Sigmoid colon (tissue), 4 donors: ENCODE measurements around the gene SETD1B.

Source experiments
- EP300 ChIP-seq, 4 donors: sonication (generic); formaldehyde crosslinking; IDR thresholded peaks; one replicate each; pipeline ENCODE4 v1.6.1; 2017; ENCODE audit warnings: antibody characterized with exemption in 4 of 4
- POLR2A ChIP-seq, 2 donors: fragments of 450-650 bp; IDR thresholded peaks; one replicate each; pipeline ENCODE4 v1.6.1; 2016; ENCODE audit warnings: antibody characterized with exemption in 2 of 2, mild to moderate bottlenecking in 2 of 2, moderate library complexity in 2 of 2
- POLR2AphosphoS5 ChIP-seq, 4 donors: sonication (generic); formaldehyde crosslinking; IDR thresholded peaks; one replicate each; pipeline ENCODE4 v1.6.1; 2017; ENCODE audit warnings: antibody characterized with exemption in 4 of 4
- TF ChIP-seq, protein P1 (sequence below), 4 experiments: fragments of 450-650 bp in 3 of 4; fragments of 200-600 bp in 1 of 4; IDR thresholded peaks; one replicate each; pipeline ENCODE4 v1.5.1; 2016 to 2019; ENCODE audit warnings: antibody characterized with exemption in 4 of 4, mild to moderate bottlenecking in 3 of 4, moderate library complexity in 2 of 4

GRCh38 chr12:121810833-121811433 is 7.1 kb downstream of the SETD1B start:
- TF ChIP-seq, protein P1, sequence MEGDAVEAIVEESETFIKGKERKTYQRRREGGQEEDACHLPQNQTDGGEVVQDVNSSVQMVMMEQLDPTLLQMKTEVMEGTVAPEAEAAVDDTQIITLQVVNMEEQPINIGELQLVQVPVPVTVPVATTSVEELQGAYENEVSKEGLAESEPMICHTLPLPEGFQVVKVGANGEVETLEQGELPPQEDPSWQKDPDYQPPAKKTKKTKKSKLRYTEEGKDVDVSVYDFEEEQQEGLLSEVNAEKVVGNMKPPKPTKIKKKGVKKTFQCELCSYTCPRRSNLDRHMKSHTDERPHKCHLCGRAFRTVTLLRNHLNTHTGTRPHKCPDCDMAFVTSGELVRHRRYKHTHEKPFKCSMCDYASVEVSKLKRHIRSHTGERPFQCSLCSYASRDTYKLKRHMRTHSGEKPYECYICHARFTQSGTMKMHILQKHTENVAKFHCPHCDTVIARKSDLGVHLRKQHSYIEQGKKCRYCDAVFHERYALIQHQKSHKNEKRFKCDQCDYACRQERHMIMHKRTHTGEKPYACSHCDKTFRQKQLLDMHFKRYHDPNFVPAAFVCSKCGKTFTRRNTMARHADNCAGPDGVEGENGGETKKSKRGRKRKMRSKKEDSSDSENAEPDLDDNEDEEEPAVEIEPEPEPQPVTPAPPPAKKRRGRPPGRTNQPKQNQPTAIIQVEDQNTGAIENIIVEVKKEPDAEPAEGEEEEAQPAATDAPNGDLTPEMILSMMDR (IDR thresholded peaks at IDR 0.05) = no peak
- TF ChIP-seq EP300 (IDR thresholded peaks at IDR 0.05) (no peak), POLR2A (IDR thresholded peaks at IDR 0.05) (no peak), POLR2AphosphoS5 (IDR thresholded peaks at IDR 0.05) (no peak)
